Occipital lobe (tissue), 2 donors: Measurements from ENCODE around the gene PTMS. TPM values are rescaled to one million over a fixed set of nuclear protein-coding genes. Genes with fewer than 3 reads are reported as not detected.
A peak's percentile ranks its signal among the peaks of the same experiment; 100 is the strongest.

ENCODE experiments used
- DNase-seq: peaks from one replicate; lab custom pipeline; 2025; lab: John Stamatoyannopoulos, UW
- total RNA-seq: library from RNA; depleted of rRNA; stranded (reverse); fragments of >200 nt; gene quantifications from one replicate; pipeline ENCODE4 v1.2.3, GENCODE V29; 2014

PTMS gene
- total RNA-seq, 1 donor from 2014 or later = 26.8 TPM

DNA sequence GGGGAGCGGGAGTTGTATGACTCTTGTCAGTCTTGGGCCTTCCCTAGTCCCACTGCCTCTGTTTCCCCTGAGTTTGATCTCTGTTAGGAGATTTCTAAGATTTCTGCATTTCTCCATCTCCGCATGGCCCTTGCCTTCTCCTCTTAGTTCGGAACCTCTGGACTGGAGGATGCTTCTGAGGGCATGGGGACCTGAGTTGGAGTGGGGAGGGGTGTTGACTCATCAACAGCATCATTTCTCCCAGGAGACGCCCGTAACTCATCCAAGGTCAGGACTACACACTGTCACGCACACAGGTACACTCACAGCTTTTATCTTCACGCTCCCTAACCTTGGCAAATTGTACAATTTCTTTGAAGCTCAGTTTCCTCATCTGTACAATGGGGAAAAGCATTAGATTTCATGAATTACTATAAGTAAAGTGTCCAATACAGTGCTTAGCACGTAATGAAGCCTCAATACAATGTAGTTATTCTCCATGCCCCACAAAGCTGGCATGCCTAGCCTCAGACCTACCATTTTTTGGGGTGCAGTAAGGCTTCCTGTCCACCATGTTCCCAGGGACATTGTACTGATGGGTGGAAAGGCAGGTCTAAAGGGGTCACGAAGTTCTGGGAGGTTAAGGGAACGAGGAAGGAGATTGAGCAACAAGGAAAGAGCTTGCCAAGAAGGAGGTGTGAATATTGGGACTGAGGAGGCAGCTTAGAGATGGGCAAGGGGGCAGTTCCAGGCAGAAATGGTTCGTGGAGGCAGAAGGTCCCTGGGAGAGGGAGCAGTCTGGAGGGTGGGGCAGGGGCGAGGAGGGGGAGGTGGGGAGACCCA, 5.6 kb downstream of the PTMS start:
- DNase-seq = no peak

DNA sequence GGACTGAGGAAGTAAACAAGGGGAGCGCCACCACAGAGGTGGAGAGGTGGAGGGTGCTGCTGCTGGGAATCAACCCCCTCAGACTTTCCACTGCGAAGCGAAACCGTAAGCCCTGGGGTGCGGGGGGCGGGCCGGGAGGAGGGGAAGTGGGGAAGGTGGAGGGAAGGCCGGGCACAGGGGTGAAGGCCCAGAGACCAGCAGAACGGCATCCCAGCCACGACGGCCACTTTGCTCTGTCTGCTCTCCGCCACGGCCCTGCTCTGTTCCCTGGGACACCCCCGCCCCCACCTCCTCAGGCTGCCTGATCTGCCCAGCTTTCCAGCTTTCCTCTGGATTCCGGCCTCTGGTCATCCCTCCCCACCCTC, 6.2 kb downstream of the PTMS start, which contains the start of gene LAG3:
LAG3 (plus strand) TSS at position 190 of the 365 bp plus-strand sequence. CDS start 333 bp downstream, outside the sequence.
- DNase-seq = no peak

DNA sequence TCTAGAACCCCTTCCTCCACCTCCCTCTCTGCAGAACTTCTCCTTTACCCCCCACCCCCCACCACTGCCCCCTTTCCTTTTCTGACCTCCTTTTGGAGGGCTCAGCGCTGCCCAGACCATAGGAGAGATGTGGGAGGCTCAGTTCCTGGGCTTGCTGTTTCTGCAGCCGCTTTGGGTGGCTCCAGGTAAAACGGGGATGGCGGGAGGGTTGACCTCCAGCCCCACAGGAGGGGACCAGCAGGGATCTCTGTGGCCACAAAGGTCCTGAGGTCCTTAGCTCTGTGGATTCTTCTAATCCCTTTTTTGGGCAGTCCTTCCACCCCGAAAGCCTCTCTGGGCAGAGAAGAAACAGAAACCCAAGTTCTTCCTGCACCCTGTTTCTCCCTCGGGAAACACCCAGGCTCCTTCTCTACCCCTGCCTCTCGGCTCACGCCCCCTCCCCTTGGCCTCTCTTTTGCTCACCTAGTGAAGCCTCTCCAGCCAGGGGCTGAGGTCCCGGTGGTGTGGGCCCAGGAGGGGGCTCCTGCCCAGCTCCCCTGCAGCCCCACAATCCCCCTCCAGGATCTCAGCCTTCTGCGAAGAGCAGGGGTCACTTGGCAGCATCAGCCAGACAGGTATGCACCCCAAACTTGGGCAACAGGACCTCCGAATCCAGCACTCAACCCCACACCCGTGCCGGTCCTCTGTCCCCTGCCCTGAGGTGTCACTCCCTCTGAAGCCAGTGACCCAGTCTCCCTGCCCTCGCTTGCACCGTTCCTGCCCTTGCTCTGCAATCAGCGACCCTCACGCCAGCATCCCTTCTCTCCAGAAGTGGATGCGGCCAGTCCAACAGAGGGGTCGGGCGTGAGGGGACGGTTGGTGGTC, 6.8 kb downstream of the PTMS start:
- no peak for DNase-seq

DNA sequence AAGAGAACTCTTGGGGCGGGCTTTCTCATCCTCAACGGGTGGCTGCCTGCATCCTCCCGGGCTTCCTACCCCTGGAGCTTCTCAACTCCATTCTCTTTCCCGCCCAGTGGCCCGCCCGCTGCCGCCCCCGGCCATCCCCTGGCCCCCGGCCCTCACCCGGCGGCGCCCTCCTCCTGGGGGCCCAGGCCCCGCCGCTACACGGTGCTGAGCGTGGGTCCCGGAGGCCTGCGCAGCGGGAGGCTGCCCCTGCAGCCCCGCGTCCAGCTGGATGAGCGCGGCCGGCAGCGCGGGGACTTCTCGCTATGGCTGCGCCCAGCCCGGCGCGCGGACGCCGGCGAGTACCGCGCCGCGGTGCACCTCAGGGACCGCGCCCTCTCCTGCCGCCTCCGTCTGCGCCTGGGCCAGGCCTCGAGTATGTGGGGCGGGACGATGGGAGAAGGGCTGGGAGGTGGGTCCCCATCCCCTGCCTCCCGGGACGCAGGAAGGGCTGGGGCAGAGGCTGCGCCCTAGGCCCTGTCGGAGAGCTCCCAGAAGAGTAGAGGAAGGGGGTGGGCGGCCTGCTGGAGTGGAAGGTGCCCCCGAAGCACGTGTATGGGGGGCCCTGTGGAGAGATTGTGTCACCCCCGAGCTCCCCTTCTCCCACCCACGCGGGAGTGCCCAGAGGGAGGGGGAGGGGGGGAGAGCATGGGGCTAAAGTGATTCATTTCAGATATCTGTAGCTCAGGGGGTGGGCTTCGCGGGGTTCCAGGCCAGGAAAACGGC, 7.6 kb downstream of the PTMS start:
- DNase-seq = no peak

DNA sequence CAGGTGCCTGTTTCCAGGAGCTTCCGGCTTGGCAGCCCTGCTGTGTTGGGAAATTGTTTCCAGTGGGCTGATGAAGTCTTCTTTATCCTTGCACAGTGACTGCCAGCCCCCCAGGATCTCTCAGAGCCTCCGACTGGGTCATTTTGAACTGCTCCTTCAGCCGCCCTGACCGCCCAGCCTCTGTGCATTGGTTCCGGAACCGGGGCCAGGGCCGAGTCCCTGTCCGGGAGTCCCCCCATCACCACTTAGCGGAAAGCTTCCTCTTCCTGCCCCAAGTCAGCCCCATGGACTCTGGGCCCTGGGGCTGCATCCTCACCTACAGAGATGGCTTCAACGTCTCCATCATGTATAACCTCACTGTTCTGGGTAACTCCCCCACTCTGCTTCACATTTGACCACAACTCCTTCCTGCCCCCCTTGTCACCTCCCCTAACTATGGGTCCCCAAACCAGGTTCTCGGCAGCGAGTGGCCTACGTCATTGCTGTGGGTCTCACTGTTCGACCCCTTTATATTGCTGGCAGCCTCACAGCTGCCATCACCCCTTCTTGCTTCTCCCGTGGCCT, 8.4 kb downstream of the PTMS start:
- DNase-seq = no peak

- no peak for DNase-seq
These were observed 9.3 kb downstream of the PTMS start for GRCh38 chr12:6775185-6776174.

DNA sequence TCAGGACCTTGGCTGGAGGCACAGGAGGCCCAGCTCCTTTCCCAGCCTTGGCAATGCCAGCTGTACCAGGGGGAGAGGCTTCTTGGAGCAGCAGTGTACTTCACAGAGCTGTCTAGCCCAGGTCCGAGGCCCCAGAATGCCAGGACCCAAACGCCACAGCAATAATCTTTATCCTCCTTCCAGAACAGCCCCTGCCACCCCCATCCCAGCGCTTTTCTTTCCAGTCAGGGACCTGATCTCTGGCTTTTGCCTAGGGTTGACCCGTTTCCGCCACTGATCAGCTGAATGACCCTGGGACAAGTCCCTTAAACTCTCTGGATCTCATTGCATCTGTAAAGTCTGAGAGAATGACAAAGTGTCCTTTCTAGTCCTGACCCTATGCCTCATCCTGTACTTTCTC, 11.2 kb downstream of the PTMS start:
- no peak for DNase-seq

- DNase-seq = peak; percentile 55
These were observed 12.0 kb downstream of the PTMS start for GRCh38 chr12:6778217-6778573.

DNA sequence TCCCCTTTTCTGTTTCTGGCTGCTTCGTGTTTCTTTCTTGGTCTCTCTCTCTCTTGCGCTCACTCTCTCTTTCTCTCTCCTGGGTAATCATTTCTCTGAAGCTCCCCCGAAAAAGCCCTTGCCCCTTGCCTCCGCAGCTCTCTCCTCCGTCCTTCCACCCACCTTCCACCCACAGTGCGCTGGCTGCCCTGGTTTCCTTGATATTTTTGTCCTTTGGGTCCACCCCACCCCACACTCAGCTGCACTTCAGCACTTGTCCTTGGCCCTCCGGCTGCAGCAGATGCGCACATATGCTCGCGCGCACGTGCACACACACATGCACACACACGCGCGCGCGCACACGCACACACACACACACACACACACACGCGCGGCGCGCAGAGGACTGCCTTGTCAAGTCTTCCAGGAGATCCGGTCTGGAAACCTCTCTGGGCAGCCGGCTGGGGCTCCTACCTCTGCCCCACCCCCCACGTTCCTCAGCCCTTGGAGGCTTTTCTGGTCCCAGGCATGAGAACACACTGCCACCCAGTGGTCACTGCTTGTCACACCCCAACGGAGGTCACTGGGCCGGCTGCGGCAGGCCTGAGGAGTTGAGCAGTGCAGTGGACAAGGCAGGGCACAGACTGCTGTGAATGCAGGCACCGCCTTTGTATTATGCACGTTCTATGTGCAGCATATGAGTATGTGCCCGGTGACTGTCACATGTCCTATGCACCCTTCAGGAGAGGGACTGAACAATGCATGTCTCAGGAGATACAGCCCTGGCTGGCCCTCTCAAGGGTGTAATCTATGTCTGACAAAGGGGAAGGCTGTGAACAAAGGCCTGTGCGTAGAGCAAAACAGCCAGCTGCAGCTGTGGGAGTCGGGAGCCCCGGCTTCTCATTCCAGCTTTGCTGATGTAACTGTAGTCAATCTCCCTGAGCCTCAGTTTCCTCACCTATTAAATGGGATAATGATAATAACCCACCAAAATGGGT, 12.7 kb downstream of the PTMS start:
- peak; percentile 86 for DNase-seq

- no peak for DNase-seq
These were observed 13.7 kb downstream of the PTMS start for GRCh38 chr12:6779708-6780432.

DNA sequence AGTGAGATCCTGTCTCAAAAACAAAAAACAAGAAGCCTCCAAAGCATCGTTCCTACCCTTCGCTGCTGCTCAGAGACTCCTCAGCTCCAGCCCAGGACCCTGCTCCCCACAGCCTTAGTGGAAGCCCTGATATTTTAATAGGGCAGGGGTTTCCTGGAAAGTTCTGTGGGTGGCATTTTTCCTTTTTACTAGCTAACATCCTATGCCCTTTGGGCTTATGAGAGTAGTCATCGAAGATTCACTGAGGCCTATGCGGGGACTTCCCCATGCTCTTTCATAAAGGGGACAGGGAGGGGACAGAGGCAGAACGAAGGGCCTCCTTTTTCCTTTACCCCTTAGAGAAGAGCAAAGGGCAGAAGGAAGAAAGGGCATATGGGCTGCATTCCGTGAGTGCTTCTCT, 14.4 kb downstream of the PTMS start:
- no peak for DNase-seq

DNA sequence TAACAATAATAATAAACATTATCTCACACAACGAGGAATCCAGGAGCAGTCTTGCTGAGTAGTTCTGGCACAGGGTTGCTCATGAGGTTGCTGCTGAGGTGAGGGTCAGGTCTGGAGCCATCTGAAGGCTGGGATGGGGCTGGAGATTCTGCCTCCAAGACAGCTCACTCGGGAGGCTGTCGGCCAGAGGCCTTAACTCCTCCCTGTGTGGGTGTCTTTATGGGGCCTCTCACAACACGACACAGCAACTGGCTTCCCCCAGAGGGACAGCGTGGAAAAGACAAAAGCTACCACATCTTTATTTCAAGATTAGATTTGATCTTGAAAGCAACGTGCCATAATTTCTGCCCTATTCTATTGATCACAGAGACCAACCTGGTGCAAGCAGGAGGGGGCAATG, 16.0 kb downstream of the PTMS start:
- no peak for DNase-seq

GRCh38 chr12:6782850-6783566, 16.8 kb downstream of the PTMS start:
- no peak for DNase-seq

DNA sequence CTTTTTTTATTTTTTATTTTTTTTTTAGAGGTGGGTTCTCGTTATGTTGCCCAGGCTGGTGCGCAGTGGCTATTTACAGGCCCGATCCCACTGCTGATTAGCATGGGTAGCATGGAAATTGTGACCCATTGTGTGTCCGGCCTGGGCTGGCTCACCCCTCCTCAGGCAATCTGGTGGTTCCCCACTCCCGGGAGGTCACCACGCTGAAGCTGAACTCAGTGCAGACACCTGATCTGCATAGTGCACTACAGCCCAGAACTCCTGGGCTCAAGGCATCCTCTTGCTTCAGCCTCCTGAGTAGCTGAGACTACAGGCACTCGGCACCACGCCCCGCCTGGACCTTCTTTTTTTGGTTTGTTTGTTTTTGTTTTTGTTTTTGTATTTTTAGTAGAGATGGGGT, 17.7 kb downstream of the PTMS start:
- DNase-seq = no peak

DNA sequence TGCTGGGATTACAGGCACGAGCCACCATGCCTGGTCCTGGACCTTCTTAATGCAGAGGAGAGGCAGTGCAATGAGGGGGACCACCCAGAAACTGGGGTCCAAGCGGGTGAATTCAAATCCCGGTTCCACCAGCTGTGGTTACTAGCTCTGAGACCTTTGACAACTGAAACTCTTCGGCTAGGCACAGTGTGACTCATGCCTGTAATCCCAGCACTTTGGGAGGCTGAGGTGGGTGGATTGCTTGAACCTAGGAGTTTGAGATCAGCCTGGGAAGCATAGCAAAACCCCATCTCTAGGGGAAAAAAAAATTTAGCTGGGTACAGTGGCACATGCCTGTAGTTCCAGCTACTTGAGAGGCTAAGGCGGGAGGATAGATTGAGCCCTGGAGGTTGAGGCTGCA, 18.1 kb downstream of the PTMS start:
- DNase-seq = no peak

GRCh38 chr12:6784761-6785160, 18.6 kb downstream of the PTMS start:
- no peak for DNase-seq

- no peak for DNase-seq
These were observed 20.4 kb downstream of the PTMS start for GRCh38 chr12:6786416-6787094.
